ENCODE results near the gene TMSB10. TPM values are rescaled to one million over a fixed set of nuclear protein-coding genes. Genes with fewer than 3 reads are reported as not detected.
A peak's percentile ranks its signal among the peaks of the same experiment; 100 is the strongest.

Gene TMSB10
- total RNA-seq, 2 experiments from 2014 or later: 4,217 to 4,653 TPM

GRCh38 chr2:84881581-84882413, 23.7 kb upstream of the TMSB10 start:
- Mint-ChIP-seq H3K4me3 (peak overlapping the region; percentile 93), H3K4me1 (peaks cover 49% of the 10 kb centered on the region), H3K27me3 (no peaks in the 10 kb centered on the region), H3K36me3 (peaks cover 3% of the 10 kb centered on the region), H3K27ac (peak overlapping the region; percentile 97), H3K9me3 (no peaks in the 10 kb centered on the region)
- POLR2A ChIA-PET: interaction anchor here (0.7 to 16.3 kb wide), 16 partner anchors 11 to 423 kb away, joined by 3 to 404 read pairs (median 6); partner anchors contain the start of genes SUCLG1 and TMSB10
- ATAC-seq (ENCODE audit: low read depth) (peak; percentile 63), DNase-seq (peak; percentile 84)

GRCh38 chr2:84882414-84882738, 23.1 kb upstream of the TMSB10 start:
- DNase-seq: no peak
- H3K9me3 Mint-ChIP-seq: no peaks in the 10 kb centered on the region
- ATAC-seq (ENCODE audit: low read depth): no peak
- peak overlapping the region; percentile 97 for H3K27ac Mint-ChIP-seq
- POLR2A ChIA-PET: interaction anchor here (0.7 to 16.3 kb wide), 11 partner anchors 11 to 423 kb away, joined by 3 to 404 read pairs (median 6); partner anchors contain the start of genes SUCLG1 and TMSB10
- no peaks in the 10 kb centered on the region for H3K27me3 Mint-ChIP-seq
- H3K4me1 Mint-ChIP-seq: peaks cover 48% of the 10 kb centered on the region
- H3K4me3 Mint-ChIP-seq: peak overlapping the region; percentile 93
- peaks cover 3% of the 10 kb centered on the region for H3K36me3 Mint-ChIP-seq

GRCh38 chr2:84882775-84883550, 22.5 kb upstream of the TMSB10 start:
- no peaks in the 10 kb centered on the region for H3K9me3 Mint-ChIP-seq
- H3K4me3 Mint-ChIP-seq: peak overlapping the region; percentile 93
- POLR2A ChIA-PET: interaction anchor here (0.7 to 16.3 kb wide), 10 partner anchors 11 to 424 kb away, joined by 3 to 404 read pairs (median 6); partner anchors contain the start of genes SUCLG1 and TMSB10
- DNase-seq (no peak), ATAC-seq (ENCODE audit: low read depth) (no peak)
- H3K4me1 Mint-ChIP-seq: peaks cover 48% of the 10 kb centered on the region
- H3K27me3 Mint-ChIP-seq: no peaks in the 10 kb centered on the region
- peaks cover 1% of the 10 kb centered on the region for H3K36me3 Mint-ChIP-seq
- peak overlapping the region; percentile 97 for H3K27ac Mint-ChIP-seq

DNA sequence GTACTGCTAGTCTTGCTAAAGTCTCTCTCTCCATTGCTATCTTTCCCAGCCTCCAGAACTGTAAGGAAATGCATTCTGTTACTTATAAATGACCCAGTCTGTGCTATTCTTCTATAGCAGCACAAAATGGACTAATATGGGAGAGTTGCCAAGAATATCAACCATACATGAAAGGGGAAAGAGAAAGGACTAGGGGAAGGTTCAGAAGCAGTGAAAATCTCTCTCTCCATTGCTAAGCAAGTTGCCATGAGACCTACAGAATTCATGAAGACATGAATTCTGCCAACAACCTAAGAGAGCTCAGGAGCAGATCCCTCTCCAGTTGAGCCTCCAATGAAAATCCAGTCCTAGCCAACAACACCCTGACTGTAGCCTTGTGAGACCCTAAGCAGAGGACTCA, 21.0 kb upstream of the TMSB10 start:
- no peak for DNase-seq
- Mint-ChIP-seq H3K27ac (no peak overlapping the region), H3K4me3 (no peak overlapping the region), H3K27me3 (no peaks in the 10 kb centered on the region), H3K36me3 (no peaks in the 10 kb centered on the region), H3K9me3 (no peaks in the 10 kb centered on the region), H3K4me1 (peaks cover 55% of the 10 kb centered on the region)
- POLR2A ChIA-PET: interaction anchor here (16.3 kb wide), 1 partner anchor 18 kb away, joined by 404 read pairs; the partner anchor contains the start of gene TMSB10
- no peak for ATAC-seq (ENCODE audit: low read depth)

DNA sequence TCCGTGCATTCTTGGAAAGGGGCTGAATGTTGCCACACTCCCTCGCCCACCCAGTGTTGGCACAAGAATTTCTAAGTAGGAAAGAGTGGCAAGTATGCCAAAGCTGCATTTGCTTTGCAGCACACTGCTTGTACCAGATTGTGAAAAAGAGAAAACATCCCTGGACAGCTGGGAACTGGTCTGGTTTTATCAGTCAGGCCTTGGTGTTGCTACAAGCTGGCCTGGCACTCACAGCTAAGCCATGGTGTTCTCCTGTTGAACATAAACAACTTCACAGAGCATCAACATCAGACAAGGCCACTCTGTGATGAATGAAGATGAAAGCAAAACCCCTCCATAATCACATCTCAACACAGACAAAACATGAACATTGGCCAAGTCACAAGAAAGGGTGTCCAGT, 20.3 kb upstream of the TMSB10 start:
- peaks cover 59% of the 10 kb centered on the region for H3K4me1 Mint-ChIP-seq
- H3K36me3 Mint-ChIP-seq: no peaks in the 10 kb centered on the region
- DNase-seq (no peak), ATAC-seq (ENCODE audit: low read depth) (no peak)
- no peaks in the 10 kb centered on the region for H3K27me3 Mint-ChIP-seq
- no peaks in the 10 kb centered on the region for H3K9me3 Mint-ChIP-seq
- no peak overlapping the region for H3K27ac Mint-ChIP-seq
- H3K4me3 Mint-ChIP-seq: no peak overlapping the region
- POLR2A ChIA-PET: interaction anchor here (16.3 kb wide), 1 partner anchor 18 kb away, joined by 404 read pairs; the partner anchor contains the start of gene TMSB10

DNA sequence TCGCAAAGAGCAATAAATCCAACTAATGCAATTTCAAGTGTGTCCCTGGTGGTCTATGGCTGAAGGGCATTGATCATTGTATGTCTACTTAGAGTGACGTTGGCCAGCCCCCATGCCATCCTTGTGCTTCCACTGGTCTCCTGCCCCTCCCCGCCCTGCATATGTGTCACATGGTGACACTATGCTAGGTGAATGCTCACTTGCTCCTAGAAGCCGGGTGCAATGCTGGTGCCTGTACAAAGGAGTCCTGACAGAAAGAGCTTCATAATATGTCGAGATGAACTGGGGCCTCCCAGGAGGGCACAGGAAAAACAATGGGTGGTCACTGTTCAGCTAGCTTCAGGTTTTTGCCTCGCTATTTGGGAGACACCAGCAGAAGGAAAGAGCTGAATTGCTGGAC, 18.7 kb upstream of the TMSB10 start:
- Mint-ChIP-seq H3K36me3 (no peaks in the 10 kb centered on the region), H3K9me3 (no peaks in the 10 kb centered on the region), H3K27ac (peak overlapping the region; percentile 99), H3K4me3 (no peak overlapping the region), H3K27me3 (no peaks in the 10 kb centered on the region), H3K4me1 (peaks cover 68% of the 10 kb centered on the region)
- POLR2A ChIA-PET: interaction anchor here (2.9 to 16.3 kb wide), 2 partner anchors 16 to 39 kb away, joined by 19 to 404 read pairs; partner anchors contain the start of gene TMSB10
- no peak for ATAC-seq (ENCODE audit: low read depth)
- DNase-seq: no peak

GRCh38 chr2:84888401-84889276, 16.8 kb upstream of the TMSB10 start:
- no peaks in the 10 kb centered on the region for H3K9me3 Mint-ChIP-seq
- H3K4me1 Mint-ChIP-seq: peaks cover 62% of the 10 kb centered on the region
- H3K27me3 Mint-ChIP-seq: no peaks in the 10 kb centered on the region
- DNase-seq (peak; percentile 46), ATAC-seq (ENCODE audit: low read depth) (peak; percentile 95)
- H3K27ac Mint-ChIP-seq: peak overlapping the region; percentile 99
- H3K4me3 Mint-ChIP-seq: peak overlapping the region; percentile 89
- POLR2A ChIA-PET: interaction anchor here (0.5 to 16.3 kb wide), 14 partner anchors 10 to 400 kb away, joined by 3 to 404 read pairs (median 4); partner anchors contain the start of genes TMSB10 and TRABD2A
- no peaks in the 10 kb centered on the region for H3K36me3 Mint-ChIP-seq

DNA sequence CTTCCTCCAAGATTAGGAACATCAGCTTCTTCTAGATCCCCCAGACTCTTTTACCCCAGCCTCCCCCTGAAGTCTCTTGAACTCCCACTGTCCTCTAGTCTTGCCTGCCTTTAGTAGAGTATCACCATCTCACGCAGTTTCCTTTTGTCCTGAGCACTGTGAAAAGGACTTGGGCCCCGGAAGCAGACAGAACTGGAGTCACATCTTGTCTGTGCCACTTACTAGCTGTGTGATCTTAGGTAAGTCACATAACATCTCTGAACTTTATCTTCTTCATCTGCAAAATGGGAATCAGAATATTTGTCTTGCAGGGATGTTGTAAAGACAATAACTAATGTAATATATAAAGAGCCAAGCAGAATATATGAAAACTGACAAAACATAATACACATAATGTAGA, 16.1 kb upstream of the TMSB10 start:
- ATAC-seq (ENCODE audit: low read depth) (peak; percentile 48), DNase-seq (no peak)
- Mint-ChIP-seq H3K9me3 (no peaks in the 10 kb centered on the region), H3K4me1 (peaks cover 61% of the 10 kb centered on the region), H3K36me3 (no peaks in the 10 kb centered on the region), H3K27me3 (no peaks in the 10 kb centered on the region), H3K4me3 (peak overlapping the region; percentile 89), H3K27ac (peak overlapping the region; percentile 99)
- POLR2A ChIA-PET: interaction anchor here (0.5 to 16.3 kb wide), 12 partner anchors 11 to 401 kb away, joined by 3 to 404 read pairs (median 4); partner anchors contain the start of genes TMSB10 and TRABD2A

GRCh38 chr2:84891355-84892010, 14.0 kb upstream of the TMSB10 start:
- Mint-ChIP-seq H3K4me3 (no peak overlapping the region), H3K27ac (no peak overlapping the region), H3K9me3 (no peaks in the 10 kb centered on the region), H3K36me3 (no peaks in the 10 kb centered on the region), H3K27me3 (no peaks in the 10 kb centered on the region), H3K4me1 (peaks cover 66% of the 10 kb centered on the region)
- DNase-seq: no peak
- no peak for ATAC-seq (ENCODE audit: low read depth)
- POLR2A ChIA-PET: interaction anchor here (0.7 to 16.3 kb wide), 2 partner anchors 11 to 63 kb away, joined by 3 to 404 read pairs; partner anchors contain the start of gene TMSB10

DNA sequence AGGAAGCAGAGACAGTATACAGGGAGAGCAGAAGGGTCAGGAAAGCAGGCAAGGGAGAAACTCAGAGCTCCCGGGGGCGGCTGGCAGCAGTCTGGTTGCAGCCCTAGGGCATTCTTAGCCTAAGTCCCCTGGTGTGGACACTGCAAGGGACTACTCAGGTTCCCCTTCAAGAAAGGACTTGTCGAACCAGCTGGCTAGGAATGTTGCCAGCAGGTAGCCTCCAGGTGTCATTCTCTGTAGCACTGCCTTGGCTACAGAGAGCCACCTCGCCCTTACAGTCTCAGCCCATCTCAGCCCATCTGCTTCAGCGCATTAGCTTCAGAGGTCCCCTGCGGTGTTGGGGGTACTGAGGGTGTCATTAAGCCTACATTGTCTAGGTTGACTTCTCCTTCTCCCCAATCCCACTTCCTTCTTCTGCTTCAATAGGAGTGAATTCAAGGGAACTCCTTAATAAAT, 11.3 kb upstream of the TMSB10 start:
- H3K4me1 Mint-ChIP-seq: peaks cover 63% of the 10 kb centered on the region
- H3K9me3 Mint-ChIP-seq: no peaks in the 10 kb centered on the region
- peak overlapping the region; percentile 75 for H3K27ac Mint-ChIP-seq
- H3K36me3 Mint-ChIP-seq: peaks cover 3% of the 10 kb centered on the region
- ATAC-seq (ENCODE audit: low read depth) (peak; percentile 12), DNase-seq (no peak)
- POLR2A ChIA-PET: interaction anchor here (0.7 to 3.3 kb wide), 3 partner anchors 11 to 31 kb away, joined by 4 to 51 read pairs (median 6); partner anchors contain the start of gene TMSB10
- H3K27me3 Mint-ChIP-seq: no peaks in the 10 kb centered on the region
- peak overlapping the region; percentile 62 for H3K4me3 Mint-ChIP-seq

DNA sequence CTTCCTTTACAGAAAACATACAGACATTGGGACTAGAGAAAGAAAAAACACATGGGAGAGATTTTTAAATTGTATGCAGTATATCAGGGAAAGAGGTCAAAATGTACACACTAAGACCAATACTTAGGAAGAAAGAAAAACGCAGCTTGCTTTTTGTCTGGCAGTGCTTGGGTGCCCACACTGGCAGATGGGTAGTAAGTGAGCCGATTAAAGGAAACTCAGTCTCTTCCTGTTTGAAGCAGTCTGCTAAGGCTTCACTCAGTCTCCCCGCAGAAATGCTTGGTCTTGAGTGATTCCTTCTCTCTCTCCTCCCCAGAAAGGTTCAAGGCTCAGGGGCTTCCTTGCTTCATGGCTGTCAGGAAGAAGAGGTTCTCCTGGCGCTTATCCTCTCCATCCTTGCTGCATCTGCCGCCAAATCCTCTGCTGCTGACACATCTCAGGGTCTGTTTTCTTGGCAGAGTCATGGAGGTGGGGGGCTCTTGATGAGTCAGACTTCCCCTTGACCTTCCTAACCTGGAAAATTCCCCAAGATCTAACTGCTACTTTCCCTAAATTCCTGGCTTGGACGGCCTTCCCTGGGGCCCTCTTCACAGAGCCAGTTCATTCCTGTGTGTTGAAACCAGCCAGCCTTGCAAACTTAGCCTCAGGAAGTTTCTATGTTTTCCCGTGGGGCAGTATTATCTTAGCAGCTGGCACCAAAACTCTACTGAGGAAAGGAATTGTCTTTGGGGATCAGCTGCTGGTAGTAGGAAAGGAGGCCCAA, 10.5 kb upstream of the TMSB10 start:
- Mint-ChIP-seq H3K9me3 (no peaks in the 10 kb centered on the region), H3K27me3 (no peaks in the 10 kb centered on the region), H3K4me3 (peak overlapping the region; percentile 62), H3K27ac (peak overlapping the region; percentile 75), H3K36me3 (peaks cover 3% of the 10 kb centered on the region), H3K4me1 (peaks cover 59% of the 10 kb centered on the region)
- POLR2A ChIA-PET: interaction anchor here (1.5 to 3.3 kb wide), 2 partner anchors 11 to 30 kb away, joined by 4 to 51 read pairs; partner anchors contain the start of gene TMSB10
- DNase-seq: no peak
- peak; percentile 45 for ATAC-seq (ENCODE audit: low read depth)

All from activated naive CD8-positive, alpha-beta T cell treated with anti-CD3 and anti-CD28 coated beads, Interleukin-2, amount 10 ng/mL, durations not matched to agents 7 days and 5 days (primary cell).